HG03060 (cell line): Measurements from ENCODE around the gene GLOD4.
"Not testable (repeated sequence)": the region's sequence is repeated elsewhere in the genome, so short reads cannot be mapped to it uniquely, and the experiment has no call there.

ENCODE experiments used
- ATAC-seq: cut with Tn5 transposase; IDR thresholded peaks from one replicate; pipeline ENCODE4 v1.9.1; 2021; ENCODE audit warnings: low read depth, moderate number of reproducible peaks; ENCODE audit not compliant: unreplicated experiment

GLOD4 gene, protein sequence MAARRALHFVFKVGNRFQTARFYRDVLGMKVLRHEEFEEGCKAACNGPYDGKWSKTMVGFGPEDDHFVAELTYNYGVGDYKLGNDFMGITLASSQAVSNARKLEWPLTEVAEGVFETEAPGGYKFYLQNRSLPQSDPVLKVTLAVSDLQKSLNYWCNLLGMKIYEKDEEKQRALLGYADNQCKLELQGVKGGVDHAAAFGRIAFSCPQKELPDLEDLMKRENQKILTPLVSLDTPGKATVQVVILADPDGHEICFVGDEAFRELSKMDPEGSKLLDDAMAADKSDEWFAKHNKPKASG

DNA sequence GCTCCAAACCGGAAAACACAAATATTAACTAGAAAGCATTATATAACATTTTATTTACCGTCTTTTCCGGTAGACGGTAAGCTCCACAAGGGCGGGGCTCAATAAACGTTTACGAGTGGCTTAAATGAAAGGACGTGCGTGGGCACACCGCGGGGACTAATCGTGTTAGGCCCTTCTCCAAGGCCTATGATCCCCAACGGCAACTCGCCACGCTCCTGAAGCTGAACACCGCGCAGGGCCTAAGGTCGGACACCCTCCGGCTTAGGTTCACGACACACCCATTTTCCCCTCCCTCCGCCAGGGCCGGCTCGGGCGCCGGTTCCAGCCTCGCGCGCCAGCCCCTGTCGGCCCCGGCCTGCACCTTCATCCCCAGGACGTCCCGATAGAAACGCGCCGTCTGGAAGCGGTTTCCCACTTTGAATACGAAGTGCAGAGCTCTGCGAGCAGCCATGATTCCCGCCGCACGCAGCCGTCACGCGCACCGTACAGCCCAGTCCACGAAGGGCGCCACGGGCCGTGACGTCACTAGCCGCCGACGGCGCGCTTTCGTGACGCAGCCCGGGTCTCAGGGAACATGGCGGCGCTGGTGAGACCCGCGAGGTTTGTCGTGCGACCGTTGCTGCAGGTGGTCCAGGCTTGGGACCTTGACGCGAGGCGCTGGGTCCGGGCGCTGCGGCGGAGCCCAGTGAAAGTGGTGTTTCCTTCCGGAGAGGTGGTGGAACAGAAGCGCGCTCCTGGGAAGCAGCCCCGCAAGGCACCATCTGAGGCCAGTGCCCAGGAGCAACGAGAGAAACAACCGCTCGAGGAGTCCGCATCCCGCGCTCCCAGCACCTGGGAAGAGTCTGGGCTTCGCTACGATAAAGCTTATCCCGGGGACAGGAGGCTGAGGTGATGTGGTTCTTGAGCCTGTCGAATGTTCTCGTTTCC lies at the start of gene GLOD4, which contains the start of gene MRM3:
Gene GLOD4 (minus strand): TSS at position 476 of the 927 bp plus-strand sequence. CDS start 25 bp downstream, at position 451.
Gene MRM3 (plus strand): TSS at position 549 of the 927 bp plus-strand sequence. CDS start 26 bp downstream, at position 575.
- peak; percentile 54 for ATAC-seq

GRCh38 chr17:830950-831349 lies 48.9 kb upstream of the GLOD4 start:
- ATAC-seq, result no peak

DNA sequence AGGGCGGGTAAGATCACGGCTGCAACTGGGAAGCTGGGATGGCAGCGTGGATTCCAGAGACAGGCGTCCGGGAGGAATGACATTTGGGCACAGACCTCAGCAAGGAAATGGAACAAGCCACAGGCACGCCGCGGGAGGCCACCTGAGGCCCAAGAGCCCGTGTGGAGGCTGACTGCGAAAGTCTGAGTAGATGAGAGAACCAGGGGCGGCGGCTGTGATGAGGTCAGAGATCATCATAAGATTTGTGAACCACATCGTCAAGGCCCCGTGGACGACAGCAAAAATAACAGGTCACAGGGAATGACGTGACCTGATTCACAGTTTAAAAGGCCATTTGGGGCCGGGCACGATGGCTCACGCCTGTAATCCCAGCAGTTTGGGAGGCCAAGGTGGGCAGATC lies 48.3 kb upstream of the GLOD4 start:
- no peak for ATAC-seq

GRCh38 chr17:829614-830013 lies 47.5 kb upstream of the GLOD4 start:
- not testable (repeated sequence) for ATAC-seq

DNA sequence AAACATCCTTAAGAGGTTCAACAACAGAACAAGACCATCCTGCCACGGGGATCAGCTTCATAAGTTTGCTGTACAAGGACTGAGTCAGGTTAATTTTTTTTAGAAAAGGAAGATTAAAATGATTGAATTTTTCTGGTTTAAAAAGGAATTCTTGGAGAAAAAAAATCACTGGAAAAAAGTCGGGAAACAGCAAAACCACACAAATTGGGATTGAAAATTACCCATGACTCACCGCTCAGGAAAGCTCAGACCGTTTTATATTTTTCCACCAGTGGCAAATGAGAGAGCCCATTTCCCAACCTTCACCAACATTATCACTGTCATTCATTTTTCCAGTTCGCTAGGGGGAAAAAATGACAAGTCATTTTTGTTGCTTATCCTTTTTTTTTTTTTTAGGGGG lies 46.7 kb upstream of the GLOD4 start:
- ATAC-seq, result no peak

- ATAC-seq, result no peak
These were observed 44.7 kb upstream of the GLOD4 start for GRCh38 chr17:826778-827177.

DNA sequence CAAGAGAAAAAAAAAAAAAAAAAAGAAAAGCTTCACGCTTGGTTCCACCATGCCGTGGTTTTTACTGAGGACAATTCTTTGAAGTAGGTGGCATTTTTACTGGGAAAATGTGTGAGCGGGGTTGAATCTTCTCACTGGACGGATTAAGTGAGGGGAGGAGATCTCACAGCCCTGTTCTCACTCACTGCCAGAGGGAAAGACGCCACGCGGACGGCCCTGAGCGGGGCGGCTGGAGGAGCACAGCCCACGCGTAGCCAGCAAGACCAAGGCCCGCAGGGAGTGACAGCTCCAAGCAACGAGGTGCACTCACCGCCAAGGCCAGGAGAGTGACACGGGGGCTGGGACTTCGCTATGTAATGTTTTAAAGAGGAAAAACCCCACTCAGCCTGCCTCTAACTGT lies 43.1 kb upstream of the GLOD4 start:
- no peak for ATAC-seq

DNA sequence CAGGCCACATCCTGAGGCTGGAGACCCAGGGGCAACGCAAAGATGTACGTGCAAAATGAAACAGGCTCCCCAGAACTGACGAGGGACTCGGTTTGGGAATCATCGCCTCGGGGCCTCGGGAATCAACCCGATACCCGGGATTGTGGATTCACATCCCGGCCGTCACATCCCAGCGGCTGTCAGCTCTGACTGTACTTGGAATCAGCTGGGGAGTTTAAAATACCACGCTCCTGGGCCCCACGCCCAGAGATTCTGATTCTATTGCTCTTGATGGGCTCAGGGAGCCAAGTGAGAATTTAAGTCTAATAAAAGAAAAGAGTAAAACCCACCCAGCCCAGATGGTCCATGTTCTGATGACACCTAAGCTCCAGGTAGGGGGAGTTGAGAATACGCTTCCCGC lies 42.3 kb upstream of the GLOD4 start:
- no peak for ATAC-seq

GRCh38 chr17:823501-823902 lies 41.4 kb upstream of the GLOD4 start:
- ATAC-seq, result no peak

- no peak for ATAC-seq
These were observed 37.2 kb upstream of the GLOD4 start for GRCh38 chr17:819251-819650.

GRCh38 chr17:814371-814770 lies 32.3 kb upstream of the GLOD4 start:
- no peak for ATAC-seq

- ATAC-seq, result no peak
These were observed 30.6 kb upstream of the GLOD4 start for GRCh38 chr17:812638-813204.

DNA sequence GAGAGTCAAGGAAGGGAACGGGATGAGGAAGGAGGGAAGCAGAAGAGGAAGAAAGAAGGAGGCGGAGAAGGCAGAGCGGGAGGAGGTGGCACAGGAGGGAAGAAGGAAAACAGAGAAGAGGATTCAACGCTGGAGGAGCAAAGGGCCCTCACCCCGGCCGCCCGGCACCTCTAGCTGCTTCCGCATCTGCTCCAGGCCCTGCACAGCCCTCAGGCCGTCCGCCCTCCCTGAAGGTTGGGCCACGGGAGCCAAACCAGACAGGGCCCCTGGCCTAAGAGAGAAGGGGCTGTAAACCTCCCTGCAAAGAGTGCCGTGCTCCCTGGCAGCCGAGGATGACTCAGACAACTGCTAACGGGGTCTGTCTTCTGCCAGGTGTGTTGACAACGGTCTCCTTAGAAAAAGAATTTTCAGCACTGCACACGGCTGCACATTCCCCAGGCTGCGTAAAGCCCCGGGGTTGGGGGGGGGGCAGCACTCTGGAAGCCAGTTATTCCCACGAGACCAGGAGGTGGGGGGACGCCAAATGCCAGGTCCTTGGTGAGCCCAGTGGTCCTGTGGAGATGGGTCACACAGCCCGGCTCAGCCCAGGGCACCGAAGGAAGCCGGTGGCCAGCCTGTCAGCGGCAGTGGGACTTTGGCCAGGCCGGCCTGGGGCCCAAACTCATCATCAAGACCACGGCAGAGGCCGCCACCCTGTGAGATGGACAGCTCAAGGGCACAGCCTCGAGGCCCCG lies 29.1 kb upstream of the GLOD4 start:
- ATAC-seq, result no peak

DNA sequence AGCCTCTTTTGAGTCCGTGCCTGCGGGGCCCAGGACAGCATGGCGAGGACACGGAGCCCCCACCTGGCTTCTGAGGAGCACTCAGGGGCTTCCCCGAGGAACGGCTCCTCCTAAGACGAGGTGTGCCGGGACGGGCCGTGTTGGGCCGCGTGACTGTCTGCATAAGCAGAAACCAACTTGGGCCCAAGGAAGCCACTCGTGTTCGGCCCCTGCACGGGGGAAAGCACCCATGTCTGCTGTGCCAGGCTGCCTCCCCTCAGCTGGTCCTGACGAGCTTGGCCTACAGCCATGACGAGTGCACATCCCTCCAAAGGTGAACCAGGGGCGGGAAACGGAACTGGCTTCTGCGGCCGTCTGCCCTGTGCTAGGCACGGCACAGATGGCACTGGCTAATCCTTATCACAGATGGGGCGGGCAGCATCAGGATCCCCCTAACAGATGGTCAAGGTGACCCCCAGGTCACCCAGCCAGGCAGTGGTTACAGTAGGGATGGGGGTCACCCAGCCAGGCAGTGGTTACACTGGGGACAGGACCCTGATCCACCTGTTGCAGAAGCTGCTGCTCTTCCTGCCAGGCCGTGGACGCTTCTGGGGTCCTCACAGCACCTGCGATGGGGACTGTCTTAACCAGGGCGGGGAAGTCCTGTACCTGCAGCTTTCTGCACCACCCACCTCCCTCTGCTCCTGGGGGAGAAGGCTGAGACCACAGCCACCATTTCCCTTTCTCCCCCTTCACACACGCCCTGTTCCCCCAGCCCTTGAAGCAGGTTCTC lies 25.6 kb upstream of the GLOD4 start:
- no peak for ATAC-seq

DNA sequence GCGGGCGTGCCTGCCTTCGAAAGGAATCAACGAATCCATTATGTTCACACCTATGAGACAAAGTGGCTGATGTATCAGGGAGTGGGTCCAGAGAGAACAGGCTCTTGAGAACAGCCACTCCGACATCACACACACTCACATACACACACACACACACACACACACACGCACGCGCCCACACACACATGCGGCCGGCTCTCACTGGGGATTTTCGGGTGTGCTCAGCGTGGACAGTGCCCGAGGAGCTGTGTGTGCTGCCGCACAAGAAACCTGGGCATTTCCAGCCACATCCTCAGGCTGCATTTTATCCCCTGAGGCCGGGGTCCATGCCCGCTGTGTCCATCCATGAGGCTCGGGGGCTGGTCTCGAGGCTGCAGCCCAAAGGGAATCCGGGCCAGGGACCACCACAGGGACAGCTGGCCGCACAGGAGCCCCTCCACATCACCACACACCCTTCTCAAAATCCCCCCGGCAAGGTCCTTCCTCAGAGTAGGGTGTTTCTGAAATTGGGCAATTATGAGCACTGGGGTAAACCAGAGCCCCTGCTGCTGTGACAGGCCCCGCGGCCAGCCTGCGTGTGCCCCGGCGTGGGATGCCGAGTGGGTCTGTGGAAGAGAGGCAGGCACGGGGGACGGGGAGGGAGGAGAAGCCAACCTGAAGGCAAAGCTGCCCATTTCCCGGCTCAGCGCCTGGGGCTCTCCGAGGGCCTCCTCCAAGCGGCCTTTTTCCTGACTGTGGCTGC lies 24.9 kb upstream of the GLOD4 start:
- no peak for ATAC-seq

GRCh38 chr17:806346-806745 lies 24.3 kb upstream of the GLOD4 start:
- no peak for ATAC-seq

- ATAC-seq, result not testable (repeated sequence)
These were observed 23.8 kb upstream of the GLOD4 start for GRCh38 chr17:805886-806285.

GRCh38 chr17:804541-805435 lies 22.7 kb upstream of the GLOD4 start:
- ATAC-seq, result no peak
